ENCODE results near the gene TMEM30A. TPM values are rescaled to one million over a fixed set of nuclear protein-coding genes. Genes with fewer than 3 reads are reported as not detected.

The TMEM30A gene
- total RNA-seq, 4 donors from 2014 or later, result 32.5 to 59.8 (median 54.7) TPM

GRCh38 chr6:75221116-75221515 lies 63.5 kb downstream of the TMEM30A start:
- DNase-seq (ENCODE audit: low spot score in 2 of 2), result no peak
- WGBS, 2 donors, result 90 to 95% methylated on average over 4 of the region's 4 CpGs
- intact Hi-C loops (cut with DNase I; ENCODE audit: low total_unique reads), result no loop called here
- TF ChIP-seq CTCF (IDR thresholded peaks at IDR 0.05), result no peak
- TF ChIP-seq POLR2A (IDR thresholded peaks at IDR 0.05), result no peak
- no peak overlapping the region for H3K4me3 ChIP-seq (ENCODE audit: low read depth, poor library complexity, severe bottlenecking)

GRCh38 chr6:75220357-75220756 lies 64.2 kb downstream of the TMEM30A start:
- intact Hi-C loops (cut with DNase I; ENCODE audit: low total_unique reads), result no loop called here
- no peak for TF ChIP-seq CTCF (IDR thresholded peaks at IDR 0.05)
- no peak for DNase-seq (ENCODE audit: low spot score in 2 of 2)
- no peak overlapping the region for H3K4me3 ChIP-seq (ENCODE audit: low read depth, poor library complexity, severe bottlenecking)
- 15 to 17% methylated on average over 1 of the region's 1 CpG for WGBS, 2 donors

- intact Hi-C loops (cut with DNase I; ENCODE audit: low total_unique reads), result no loop called here
- no peak overlapping the region for H3K4me3 ChIP-seq (ENCODE audit: low read depth, poor library complexity, severe bottlenecking)
- WGBS, 2 donors, result 57 to 62% methylated on average over 3 of the region's 3 CpGs
- TF ChIP-seq POLR2A (IDR thresholded peaks at IDR 0.05) (no peak), CTCF (IDR thresholded peaks at IDR 0.05) (no peak)
- no peak for DNase-seq (ENCODE audit: low spot score in 2 of 2)
These were observed 65.3 kb downstream of the TMEM30A start for GRCh38 chr6:75219263-75219662.

- intact Hi-C loops (cut with DNase I; ENCODE audit: low total_unique reads), result no loop called here
- TF ChIP-seq POLR2A (IDR thresholded peaks at IDR 0.05), result no peak
- TF ChIP-seq CTCF (IDR thresholded peaks at IDR 0.05), result no peak
- WGBS, 2 donors, result 13 to 16% methylated on average over 4 of the region's 4 CpGs
- no peak overlapping the region for H3K4me3 ChIP-seq (ENCODE audit: low read depth, poor library complexity, severe bottlenecking)
- no peak for DNase-seq (ENCODE audit: low spot score in 2 of 2)
These were observed 67.4 kb downstream of the TMEM30A start for GRCh38 chr6:75217193-75217592.

GRCh38 chr6:75215291-75215690 lies 69.3 kb downstream of the TMEM30A start:
- no peak for DNase-seq (ENCODE audit: low spot score in 2 of 2)
- intact Hi-C loops (cut with DNase I; ENCODE audit: low total_unique reads), result no loop called here
- 48 to 51% methylated on average over 4 of the region's 4 CpGs for WGBS, 2 donors
- no peak overlapping the region for H3K4me3 ChIP-seq (ENCODE audit: low read depth, poor library complexity, severe bottlenecking)
- no peak for TF ChIP-seq POLR2A (IDR thresholded peaks at IDR 0.05)
- TF ChIP-seq CTCF (IDR thresholded peaks at IDR 0.05), result no peak

- intact Hi-C loops (cut with DNase I; ENCODE audit: low total_unique reads), result no loop called here
- H3K4me3 ChIP-seq (ENCODE audit: low read depth, poor library complexity, severe bottlenecking), result no peak overlapping the region
- TF ChIP-seq POLR2A (IDR thresholded peaks at IDR 0.05), result no peak
- no peak for TF ChIP-seq CTCF (IDR thresholded peaks at IDR 0.05)
- WGBS, 2 donors, result 75 to 76% methylated on average over 2 of the region's 2 CpGs
- DNase-seq (ENCODE audit: low spot score in 2 of 2), result no peak
These were observed 70.9 kb downstream of the TMEM30A start for GRCh38 chr6:75213732-75214131.

Data from lower leg skin (tissue), 4 donors.